Kidney (tissue), 14 donors: ENCODE data around the gene HSF2BP. TPM values are rescaled to one million over a fixed set of nuclear protein-coding genes. Genes with fewer than 3 reads are reported as not detected.

Experiments used
- DNase-seq, 5 donors: peaks; one replicate each; pipeline ENCODE4 v3.0.0-alpha.2; 2013 to 2020
- FAIRE-seq: peaks from 2 replicates; lab custom pipeline; 2012; peaks lifted over from hg19 to GRCh38; lab: Jason Lieb, UNC
- H3K27ac ChIP-seq, 2 donors: one replicate each; pipeline ENCODE4 v1.7.0; 2013; ENCODE audit warnings: low read depth in 2 of 2, low read length in 2 of 2, inconsistent platforms in 1 of 2
- H3K27me3 ChIP-seq: one replicate; pipeline ENCODE4 v1.7.1; 2013; ENCODE audit warnings: low read length, inconsistent platforms; ENCODE audit not compliant: control insufficient read depth, insufficient read depth
- H3K36me3 ChIP-seq, 3 donors: one replicate each; pipeline versions ENCODE4 v1.7.0 to v1.7.1; 2013; ENCODE audit warnings: low read length in 3 of 3, control low read depth in 1 of 3, inconsistent platforms in 1 of 3; ENCODE audit not compliant: insufficient read depth in 3 of 3, control insufficient read depth in 2 of 3
- H3K4me1 ChIP-seq, 3 donors: one replicate each; pipeline versions ENCODE4 v1.7.0 to v1.7.1; 2013; ENCODE audit warnings: low read length in 3 of 3, inconsistent platforms in 1 of 3, low read depth in 1 of 3; ENCODE audit not compliant: control insufficient read depth in 2 of 3, insufficient read depth in 2 of 3
- H3K4me3 ChIP-seq, 3 donors: one replicate each; pipeline versions ENCODE4 v1.7.0 to v1.8.1; 2013; ENCODE audit warnings: low read length in 3 of 3, control low read depth in 1 of 3, inconsistent platforms in 1 of 3
- H3K9ac ChIP-seq, 3 donors: one replicate each; pipeline versions ENCODE4 v1.7.0 to v1.7.1; 2013; ENCODE audit warnings: low read length in 3 of 3, control low read depth in 1 of 3, inconsistent platforms in 1 of 3
- H3K9me3 ChIP-seq, 3 donors: one replicate each; pipeline versions ENCODE4 v1.7.0 to v1.7.1; 2013; ENCODE audit warnings: low read length in 3 of 3, control low read depth in 1 of 3, inconsistent platforms in 1 of 3; ENCODE audit not compliant: control insufficient read depth in 2 of 3, insufficient read depth in 1 of 3
- intact Hi-C: fragments of 100-400 bp; cut with DNase I; formaldehyde crosslinking; loops from one replicate; pipeline ENCODE4 v1.11.1; 2022
- polyA plus RNA-seq: library from polyadenylated mRNA; stranded (reverse); fragments of 350-450 nt; fragmentation: Illumina TruSeq; extraction: RNeasy Lipid Tissue Mini Kit (QIAGEN cat#74804); gene quantifications from one replicate; pipeline ENCODE4 v1.2.3, GENCODE V29; 2014; ENCODE audit warnings: low read depth, low replicate concordance; ENCODE audit not compliant: insufficient read depth
- total RNA-seq: library from RNA; stranded (reverse); fragmentation: NEBNext Ultra II Directional; extraction: Animal tissue kit (Norgen Biotek cat#: 25700); gene quantifications from one replicate; pipeline ENCODE4 v1.2.1, GENCODE V29; 2021
- TF ChIP-seq, protein P1 (sequence below): IDR thresholded peaks from 3 replicates; pipeline ENCODE4 v1.5.1; 2012; ENCODE audit warnings: mild to moderate bottlenecking, moderate library complexity, borderline replicate concordance; ENCODE audit not compliant: insufficient read depth; ENCODE audit errors: extremely low read depth
- donor health status: control.
- donor health status: control.
- donor health status: control.
- donor health status: control.
- donor health status: control.
- donor health status: DM: yes; HTN: yes; CAD: no.
- donor health status: Normal renal cell carcinoma (clear cell type).

HSF2BP gene
- total and polyA plus RNA-seq, 2 donors from 2014 or later: 0.19 to 0.60 TPM

DNA sequence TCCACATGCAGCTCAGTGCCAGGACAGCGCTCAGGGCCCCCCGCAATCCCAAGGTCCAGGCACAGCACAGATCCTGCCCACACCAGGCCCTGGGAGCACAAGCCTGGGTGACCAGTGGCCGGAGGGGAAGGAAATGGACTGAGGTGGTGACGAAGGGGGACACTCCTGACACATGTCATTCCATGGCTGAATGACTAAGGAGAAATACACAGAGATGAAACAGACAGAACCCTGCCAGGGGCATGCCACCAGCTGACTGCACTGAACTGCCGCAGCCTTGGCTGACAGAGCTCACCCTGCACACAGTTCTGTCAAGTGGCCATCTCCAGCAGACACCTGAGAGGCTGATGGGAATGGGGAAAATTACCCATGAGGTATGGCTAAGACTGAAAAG is 56.1 kb downstream of the HSF2BP start:
- intact Hi-C loops: no loop called here

DNA sequence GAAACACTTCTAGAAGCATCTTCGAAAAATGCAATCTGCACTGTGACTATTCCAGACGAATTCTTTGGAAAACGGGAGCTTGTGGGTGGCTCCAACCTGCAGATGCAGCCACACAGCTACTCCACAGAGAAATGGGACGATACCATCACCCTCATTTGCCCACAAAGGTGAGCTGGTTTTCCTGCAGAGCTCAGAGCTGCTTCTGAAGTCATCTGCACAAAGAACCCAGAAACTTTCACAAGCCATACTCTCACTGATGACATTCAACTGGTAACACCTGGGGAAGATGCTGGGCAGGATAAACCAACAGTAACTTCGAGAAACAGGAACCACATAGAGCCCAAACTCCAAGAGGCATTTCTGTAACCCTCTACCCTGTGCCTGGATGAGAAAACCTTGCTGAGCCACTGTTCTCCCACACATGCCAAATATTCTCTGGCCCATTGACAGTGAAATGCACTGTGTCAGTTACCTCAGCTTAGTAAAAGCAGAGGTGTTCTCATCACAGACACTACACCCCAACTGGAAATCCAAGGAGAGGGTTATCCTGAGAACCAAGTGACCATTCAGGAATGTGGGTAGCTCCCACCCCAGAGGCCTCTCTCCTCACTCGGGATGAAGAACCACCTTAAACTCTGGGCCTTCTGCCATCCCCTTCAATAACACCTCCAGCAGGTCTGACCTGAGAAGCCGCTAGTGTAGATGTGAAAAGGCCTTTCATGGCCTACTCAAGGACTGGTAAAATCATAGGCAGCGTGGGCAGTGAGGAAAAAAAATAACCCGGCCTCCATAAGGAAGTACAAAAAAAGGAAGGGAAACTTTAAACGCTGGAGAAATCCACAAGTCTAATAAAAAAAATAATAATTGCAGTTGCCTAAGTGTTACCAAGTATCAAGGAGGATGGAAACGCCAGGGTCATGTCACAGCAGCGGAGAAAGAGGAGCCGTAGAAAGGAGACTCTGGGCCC is 56.7 kb downstream of the HSF2BP start:
- Histone ChIP-seq H3K36me3 (peaks cover 0 to 4% (median 0%) of the 10 kb centered on the region in 3 donors), H3K4me3 (no peak overlapping the region), H3K4me1 (peaks cover 0 to 6% (median 0%) of the 10 kb centered on the region in 3 donors), H3K27ac (no peak overlapping the region), H3K27me3 (no peaks in the 10 kb centered on the region), H3K9me3 (no peaks in the 10 kb centered on the region), H3K9ac (no peak overlapping the region)
- TF ChIP-seq, protein P1, sequence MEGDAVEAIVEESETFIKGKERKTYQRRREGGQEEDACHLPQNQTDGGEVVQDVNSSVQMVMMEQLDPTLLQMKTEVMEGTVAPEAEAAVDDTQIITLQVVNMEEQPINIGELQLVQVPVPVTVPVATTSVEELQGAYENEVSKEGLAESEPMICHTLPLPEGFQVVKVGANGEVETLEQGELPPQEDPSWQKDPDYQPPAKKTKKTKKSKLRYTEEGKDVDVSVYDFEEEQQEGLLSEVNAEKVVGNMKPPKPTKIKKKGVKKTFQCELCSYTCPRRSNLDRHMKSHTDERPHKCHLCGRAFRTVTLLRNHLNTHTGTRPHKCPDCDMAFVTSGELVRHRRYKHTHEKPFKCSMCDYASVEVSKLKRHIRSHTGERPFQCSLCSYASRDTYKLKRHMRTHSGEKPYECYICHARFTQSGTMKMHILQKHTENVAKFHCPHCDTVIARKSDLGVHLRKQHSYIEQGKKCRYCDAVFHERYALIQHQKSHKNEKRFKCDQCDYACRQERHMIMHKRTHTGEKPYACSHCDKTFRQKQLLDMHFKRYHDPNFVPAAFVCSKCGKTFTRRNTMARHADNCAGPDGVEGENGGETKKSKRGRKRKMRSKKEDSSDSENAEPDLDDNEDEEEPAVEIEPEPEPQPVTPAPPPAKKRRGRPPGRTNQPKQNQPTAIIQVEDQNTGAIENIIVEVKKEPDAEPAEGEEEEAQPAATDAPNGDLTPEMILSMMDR: no peak
- no peak for FAIRE-seq
- DNase-seq: no peak
- intact Hi-C loops: no loop called here

More for the DNA sequence above, 56.1 kb downstream of the HSF2BP start:
- TF ChIP-seq, protein P1: no peak
- no peak for DNase-seq
- Histone ChIP-seq H3K27ac (no peak overlapping the region), H3K4me3 (no peak overlapping the region), H3K27me3 (no peaks in the 10 kb centered on the region), H3K36me3 (peaks cover 0 to 4% (median 0%) of the 10 kb centered on the region in 3 donors), H3K9me3 (no peaks in the 10 kb centered on the region), H3K4me1 (peaks cover 0 to 6% (median 0%) of the 10 kb centered on the region in 3 donors), H3K9ac (no peak overlapping the region)
- no peak for FAIRE-seq

DNA sequence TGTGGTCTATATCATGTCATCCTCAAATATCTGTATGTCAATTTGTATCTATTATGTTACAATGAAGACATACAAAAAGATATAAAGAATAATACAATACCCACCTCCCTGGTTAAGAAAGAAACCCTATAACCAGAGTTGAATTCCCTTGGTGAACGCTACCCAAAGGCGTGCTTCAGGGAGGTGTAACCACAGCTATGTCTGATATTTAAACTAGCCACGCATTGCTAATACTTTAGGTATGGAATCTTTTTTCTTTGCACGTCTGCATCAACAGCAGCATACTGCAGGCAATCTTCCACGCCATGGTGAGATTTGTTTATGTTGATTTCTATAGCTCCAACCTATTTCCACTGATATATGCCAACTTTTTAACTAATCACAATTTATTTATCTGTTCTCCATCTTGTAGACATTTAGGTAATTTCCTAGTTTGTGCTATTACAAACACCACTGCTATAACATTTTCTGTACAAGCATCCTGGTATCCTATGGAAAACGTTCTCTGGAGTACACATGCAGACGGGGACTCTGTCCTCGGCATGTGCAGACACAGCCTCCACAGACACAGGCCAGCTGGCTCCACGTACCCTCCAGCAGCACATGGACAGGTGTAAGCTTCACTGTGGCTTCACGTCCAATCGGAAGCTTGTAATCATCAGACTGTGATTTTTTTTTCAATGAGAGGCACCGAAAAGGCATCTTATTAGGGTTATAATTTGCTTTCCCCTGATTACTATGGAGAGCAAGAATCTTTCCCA is 58.5 kb downstream of the HSF2BP start:
- peaks cover 0 to 4% (median 0%) of the 10 kb centered on the region in 3 donors for H3K36me3 ChIP-seq
- intact Hi-C loops: no loop called here
- H3K9me3 ChIP-seq: no peaks in the 10 kb centered on the region
- no peaks in the 10 kb centered on the region for H3K27me3 ChIP-seq
- no peak overlapping the region for H3K4me3 ChIP-seq
- peaks cover 0 to 6% (median 0%) of the 10 kb centered on the region in 3 donors for H3K4me1 ChIP-seq
- no peak overlapping the region for H3K9ac ChIP-seq
- H3K27ac ChIP-seq: no peak overlapping the region
- FAIRE-seq (no peak), DNase-seq (no peak)
- TF ChIP-seq, protein P1: no peak
